ENCODE measurements around the gene SPATC1L. TPM values are rescaled to one million over a fixed set of nuclear protein-coding genes. Genes with fewer than 3 reads are reported as not detected.
"Not testable (repeated sequence)": the region's sequence is repeated elsewhere in the genome, so short reads cannot be mapped to it uniquely, and the experiment has no call there.

SPATC1L gene
- total RNA-seq, 1 donor from 2014 or later, result 5.9 TPM

GRCh38 chr21:46184625-46185555 is 631 bp upstream of the SPATC1L start:
- peak; percentile 91 for DNase-seq (ENCODE audit: low spot score)

DNA sequence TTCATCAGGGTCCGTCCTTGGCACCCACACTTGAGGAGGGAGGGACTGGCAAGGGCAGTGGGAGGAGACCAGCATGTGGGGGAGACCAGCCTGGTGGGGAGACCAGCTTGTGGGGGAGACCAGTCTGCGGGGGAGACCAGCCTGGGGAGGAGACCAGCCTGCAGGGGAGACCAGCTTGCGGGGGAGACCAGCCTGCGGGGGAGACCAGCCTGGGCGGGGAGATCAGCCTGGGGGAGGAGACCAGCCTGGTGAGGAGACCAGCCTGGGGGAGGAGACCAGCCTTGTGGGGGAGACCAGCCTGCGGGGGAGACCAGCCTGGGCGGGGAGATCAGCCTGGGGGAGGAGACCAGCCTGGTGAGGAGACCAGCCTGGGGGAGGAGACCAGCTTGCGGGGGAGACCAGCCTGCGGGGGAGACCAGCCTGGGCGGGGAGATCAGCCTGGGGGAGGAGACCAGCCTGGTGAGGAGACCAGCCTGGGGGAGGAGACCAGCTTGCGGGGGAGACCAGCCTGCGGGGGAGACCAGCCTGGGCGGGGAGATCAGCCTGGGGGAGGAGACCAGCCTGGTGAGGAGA is 836 bp downstream of the SPATC1L start:
- peak; percentile 89 for DNase-seq (ENCODE audit: low spot score)

GRCh38 chr21:46182548-46183336 is 1.5 kb downstream of the SPATC1L start:
- DNase-seq (ENCODE audit: low spot score), result no peak

DNA sequence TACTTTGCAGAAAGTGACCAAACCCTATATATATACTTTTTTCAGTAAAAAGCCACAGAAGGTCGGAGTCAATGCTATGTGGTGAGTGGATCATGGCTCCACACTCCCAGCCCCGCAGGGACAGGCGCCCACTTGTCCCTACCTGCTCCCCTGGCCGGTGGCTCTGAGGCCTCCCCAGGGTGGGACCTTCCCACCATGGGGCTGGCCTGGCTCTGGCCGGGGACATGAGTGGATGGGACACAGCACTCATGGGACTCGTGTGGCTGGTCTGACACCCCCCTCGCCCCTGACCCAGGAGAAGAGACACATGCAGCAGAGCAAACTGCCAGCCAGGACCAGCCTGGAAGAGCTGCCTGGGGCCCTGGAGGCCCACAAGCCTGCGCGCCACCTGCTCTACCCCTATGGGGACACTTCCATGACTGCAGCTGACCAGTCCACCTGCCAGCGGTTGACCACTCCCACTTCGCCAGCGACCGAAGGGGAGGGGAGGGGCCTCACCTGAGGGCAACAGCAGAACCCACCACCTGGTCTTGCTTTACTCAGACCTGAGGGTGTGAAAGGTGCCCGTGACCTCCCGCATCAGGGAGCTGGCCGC is 2.2 kb downstream of the SPATC1L start:
- no peak for DNase-seq (ENCODE audit: low spot score)

- no peak for DNase-seq (ENCODE audit: low spot score)
These were observed 2.8 kb downstream of the SPATC1L start for GRCh38 chr21:46181436-46181835.

- DNase-seq (ENCODE audit: low spot score), result no peak
These were observed 3.4 kb downstream of the SPATC1L start for GRCh38 chr21:46180778-46181391.

- DNase-seq (ENCODE audit: low spot score), result no peak
These were observed 4.1 kb downstream of the SPATC1L start for GRCh38 chr21:46180079-46180722.

DNA sequence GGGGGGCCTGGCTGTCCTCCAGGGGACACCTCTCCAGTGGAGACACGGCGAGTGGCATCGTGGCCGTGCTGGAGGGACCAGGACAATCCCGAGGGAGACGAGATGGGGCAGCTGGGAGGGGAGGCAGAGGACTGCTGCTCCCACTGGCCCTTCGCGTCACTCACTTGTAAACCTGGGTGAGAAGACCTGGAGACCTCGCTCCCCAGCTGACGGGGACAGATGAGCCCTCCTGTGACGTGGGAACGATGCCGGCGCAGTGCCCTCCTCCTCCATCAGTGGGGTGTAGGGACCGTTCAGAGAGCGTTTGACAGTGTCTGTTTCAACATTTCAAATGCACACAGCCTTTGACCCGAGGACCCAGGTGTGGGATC is 4.6 kb downstream of the SPATC1L start:
- DNase-seq (ENCODE audit: low spot score), result no peak

DNA sequence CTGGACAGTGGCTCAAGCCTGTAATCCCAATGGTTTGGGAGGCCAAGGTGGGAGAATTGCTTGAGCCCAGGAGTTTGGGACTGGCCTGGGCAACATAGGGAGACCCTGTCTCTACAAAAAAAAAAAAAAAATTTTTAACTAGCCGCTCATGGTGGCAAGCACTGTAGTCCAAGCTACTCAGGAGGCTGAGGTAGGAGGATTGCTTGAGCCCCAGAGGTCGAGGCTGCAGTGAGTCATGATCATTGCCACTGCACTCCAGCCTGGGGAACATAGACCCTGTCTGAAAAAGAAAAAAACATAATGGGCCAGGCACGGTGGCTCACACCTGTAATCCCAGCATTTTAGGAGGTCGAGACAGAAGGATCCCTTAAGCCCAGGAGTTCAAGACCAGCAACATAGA is 5.3 kb downstream of the SPATC1L start:
- DNase-seq (ENCODE audit: low spot score), result no peak

- DNase-seq (ENCODE audit: low spot score), result not testable (repeated sequence)
These were observed 7.7 kb downstream of the SPATC1L start for GRCh38 chr21:46176443-46177129.

DNA sequence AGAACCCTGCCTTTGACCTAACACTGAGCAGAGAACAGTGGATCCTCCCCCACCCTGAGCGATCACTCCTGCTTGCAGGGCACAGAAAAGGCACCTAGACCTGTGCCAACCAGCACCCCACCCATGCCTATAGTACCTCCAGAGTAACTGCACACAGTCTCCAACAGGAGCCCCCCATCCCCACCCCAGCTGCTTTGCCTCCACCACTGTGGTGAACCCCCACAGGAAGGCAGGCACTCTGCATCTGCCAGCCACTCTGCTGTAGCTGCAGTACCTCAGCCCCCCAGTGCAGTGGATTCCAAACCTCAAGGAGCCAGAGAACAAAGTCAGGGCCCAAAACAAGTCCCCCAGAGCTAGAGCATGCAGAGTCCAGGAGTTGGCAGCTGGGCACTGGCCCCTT is 10.7 kb downstream of the SPATC1L start:
- peak; percentile 51 for DNase-seq (ENCODE audit: low spot score)

- DNase-seq (ENCODE audit: low spot score), result peak; percentile 59
These were observed 11.3 kb downstream of the SPATC1L start for GRCh38 chr21:46172863-46173528.

- peak; percentile 72 for DNase-seq (ENCODE audit: low spot score)
These were observed 12.0 kb downstream of the SPATC1L start for GRCh38 chr21:46171996-46172862.

GRCh38 chr21:46171585-46171984 is 12.7 kb downstream of the SPATC1L start:
- peak; percentile 16 for DNase-seq (ENCODE audit: low spot score)

DNA sequence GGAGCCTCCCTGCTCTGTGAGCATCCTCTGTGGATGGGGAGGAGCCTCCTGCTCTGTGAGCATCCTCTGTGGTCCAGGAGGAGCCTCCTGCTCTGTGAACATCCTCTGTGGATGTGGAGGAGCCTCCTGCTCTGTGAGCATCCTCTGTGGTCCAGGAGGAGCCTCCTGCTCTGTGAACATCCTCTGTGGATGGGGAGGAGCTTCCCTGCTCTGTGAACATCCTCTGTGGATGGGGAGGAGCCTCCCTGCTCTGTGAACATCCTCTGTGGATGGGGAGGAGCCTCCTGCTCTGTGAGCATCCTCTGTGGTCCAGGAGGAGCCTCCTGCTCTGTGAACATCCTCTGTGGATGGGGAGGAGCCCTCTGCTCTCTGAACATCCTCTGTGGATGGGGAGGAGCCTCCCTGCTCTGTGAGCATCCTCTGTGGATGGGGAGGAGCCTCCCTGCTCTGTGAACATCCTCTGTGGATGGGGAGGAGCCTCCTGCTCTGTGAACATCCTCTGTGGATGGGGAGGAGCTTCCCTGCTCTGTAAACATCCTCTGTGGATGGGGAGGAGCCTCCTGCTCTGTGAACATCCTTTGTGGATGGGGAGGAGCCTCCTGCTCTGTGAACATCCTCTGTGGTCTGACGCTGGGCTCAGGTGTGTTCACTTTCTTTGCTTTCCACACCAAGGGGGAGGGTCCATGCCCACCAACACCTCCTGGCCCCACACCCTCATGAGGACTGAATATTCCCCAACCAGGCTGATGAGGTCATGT is 13.6 kb downstream of the SPATC1L start:
- peak; percentile 65 for DNase-seq (ENCODE audit: low spot score)

DNA sequence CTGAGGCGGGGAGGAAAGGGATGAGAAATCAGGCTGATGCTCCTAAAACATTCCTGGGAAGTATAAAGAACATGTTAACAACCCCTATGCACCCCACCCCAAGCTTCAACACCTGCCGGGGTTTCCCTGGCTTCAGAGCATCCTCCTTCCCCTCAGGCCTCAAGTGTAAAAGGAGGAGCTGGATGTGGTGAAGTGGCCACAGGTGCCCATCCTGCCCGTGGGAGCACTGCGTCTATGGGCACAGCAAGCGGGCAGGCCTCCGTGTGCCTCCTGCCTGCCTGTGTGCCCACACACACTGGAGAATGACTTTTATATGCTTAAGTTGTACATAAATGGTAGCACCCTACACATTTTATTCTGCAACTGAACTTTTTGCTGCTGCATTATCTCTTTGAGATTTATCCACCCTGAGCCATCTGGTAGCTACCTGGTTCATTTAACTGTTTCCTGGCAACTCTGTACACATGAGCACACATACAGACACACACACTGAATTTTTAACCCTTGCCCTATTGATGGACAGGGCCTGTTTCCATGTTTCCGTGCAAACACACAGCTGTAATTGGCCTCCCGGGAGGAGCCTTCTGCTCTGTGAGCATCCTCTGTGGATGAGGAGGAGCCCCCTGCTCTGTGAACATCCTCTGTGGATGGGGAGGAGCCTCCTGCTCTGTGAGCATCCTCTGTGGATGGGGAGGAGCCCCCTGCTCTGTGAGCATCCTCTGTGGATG is 15.4 kb downstream of the SPATC1L start:
- peak; percentile 65 for DNase-seq (ENCODE audit: low spot score)

DNA sequence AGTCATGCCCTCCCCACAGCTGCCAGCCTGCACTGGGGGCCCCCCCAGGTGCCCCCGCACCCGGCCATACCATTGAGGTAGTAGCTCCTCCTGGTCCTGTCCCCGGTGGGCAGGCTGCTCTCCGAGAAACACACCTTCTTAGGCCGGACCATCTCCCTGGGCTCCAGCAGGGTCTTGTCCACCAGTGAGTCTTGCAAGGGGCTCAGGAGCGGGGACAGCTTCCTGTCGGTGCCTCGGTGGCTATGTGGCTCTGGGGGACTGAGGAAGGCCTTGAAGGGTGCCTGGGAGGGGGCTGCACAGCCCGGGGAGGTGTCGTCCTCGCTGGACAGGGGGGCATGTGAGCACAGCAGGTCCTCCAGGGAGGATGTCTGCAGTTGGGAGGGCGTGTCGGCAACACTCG is 16.0 kb downstream of the SPATC1L start:
- DNase-seq (ENCODE audit: low spot score), result peak; percentile 65
